ENCODE measurements around the gene ADH1B. TPM values are rescaled to one million over a fixed set of nuclear protein-coding genes. Genes with fewer than 3 reads are reported as not detected.
"Not testable (repeated sequence)": the region's sequence is repeated elsewhere in the genome, so short reads cannot be mapped to it uniquely, and the experiment has no call there.

Gene ADH1B
- total and polyA plus RNA-seq, 2 donors from 2014 or later = 38.6 to 223 TPM

DNA sequence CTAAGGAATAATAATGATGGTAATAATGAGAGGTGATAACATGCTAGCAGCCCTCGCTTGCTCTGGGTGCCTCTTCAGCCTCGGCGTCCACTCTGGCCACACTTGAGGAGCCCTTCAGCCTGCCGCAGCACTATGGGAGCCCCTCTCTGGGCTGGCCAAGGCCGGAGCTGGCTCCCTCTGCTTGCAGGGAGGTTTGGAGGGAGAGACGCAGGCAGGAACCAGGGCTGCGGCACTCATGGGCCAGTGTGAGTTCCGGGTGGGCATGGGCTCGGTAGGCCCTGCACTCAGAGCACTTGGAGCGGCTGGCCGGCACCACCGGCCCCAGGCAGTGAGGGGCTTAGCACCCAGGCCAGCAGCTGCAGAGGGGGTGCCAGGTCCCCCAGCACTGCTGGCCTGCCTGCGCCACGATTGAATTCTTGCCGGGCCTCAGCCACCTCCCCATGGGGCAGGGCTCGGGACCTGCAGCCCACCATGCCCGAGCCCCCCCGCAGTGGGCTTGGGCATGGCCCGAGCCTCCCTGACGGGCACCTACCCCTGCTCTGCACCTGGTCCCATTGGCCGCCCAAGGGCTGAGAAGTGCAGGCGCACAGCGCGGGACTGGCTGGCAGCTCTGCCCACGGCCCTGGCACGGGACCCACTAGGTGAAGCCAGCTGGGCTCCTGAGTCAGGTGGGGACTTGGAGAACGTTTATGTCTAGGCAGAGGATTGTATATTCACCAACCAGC lies 38.4 kb upstream of the ADH1B start:
- FAIRE-seq (no peak), DNase-seq (no peak)
- intact Hi-C loops (cut with DNase I) = no loop called here
- TF ChIP-seq, protein P1, sequence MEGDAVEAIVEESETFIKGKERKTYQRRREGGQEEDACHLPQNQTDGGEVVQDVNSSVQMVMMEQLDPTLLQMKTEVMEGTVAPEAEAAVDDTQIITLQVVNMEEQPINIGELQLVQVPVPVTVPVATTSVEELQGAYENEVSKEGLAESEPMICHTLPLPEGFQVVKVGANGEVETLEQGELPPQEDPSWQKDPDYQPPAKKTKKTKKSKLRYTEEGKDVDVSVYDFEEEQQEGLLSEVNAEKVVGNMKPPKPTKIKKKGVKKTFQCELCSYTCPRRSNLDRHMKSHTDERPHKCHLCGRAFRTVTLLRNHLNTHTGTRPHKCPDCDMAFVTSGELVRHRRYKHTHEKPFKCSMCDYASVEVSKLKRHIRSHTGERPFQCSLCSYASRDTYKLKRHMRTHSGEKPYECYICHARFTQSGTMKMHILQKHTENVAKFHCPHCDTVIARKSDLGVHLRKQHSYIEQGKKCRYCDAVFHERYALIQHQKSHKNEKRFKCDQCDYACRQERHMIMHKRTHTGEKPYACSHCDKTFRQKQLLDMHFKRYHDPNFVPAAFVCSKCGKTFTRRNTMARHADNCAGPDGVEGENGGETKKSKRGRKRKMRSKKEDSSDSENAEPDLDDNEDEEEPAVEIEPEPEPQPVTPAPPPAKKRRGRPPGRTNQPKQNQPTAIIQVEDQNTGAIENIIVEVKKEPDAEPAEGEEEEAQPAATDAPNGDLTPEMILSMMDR (IDR thresholded peaks at IDR 0.05; ENCODE audit: borderline replicate concordance, extremely low read depth, insufficient read depth) = no peak
- Histone ChIP-seq H3K4me3 (ENCODE audit: low read length in 3 of 3) (no peak overlapping the region), H3K36me3 (ENCODE audit: control insufficient read depth in 2 of 3, insufficient read depth in 3 of 3, low read length in 3 of 3) (no peaks in the 10 kb centered on the region), H3K4me1 (ENCODE audit: control insufficient read depth in 2 of 3, insufficient read depth in 2 of 3, low read depth in 1 of 3, low read length in 3 of 3) (peaks cover 2 to 5% (median 3%) of the 10 kb centered on the region in 3 donors), H3K27ac (ENCODE audit: low read depth in 2 of 2, low read length in 2 of 2) (no peak overlapping the region), H3K9ac (ENCODE audit: low read length in 3 of 3) (no peak overlapping the region), H3K9me3 (ENCODE audit: control insufficient read depth in 2 of 3, insufficient read depth in 1 of 3, low read length in 3 of 3) (no peaks in the 10 kb centered on the region), H3K27me3 (ENCODE audit: control insufficient read depth, insufficient read depth, low read length) (no peaks in the 10 kb centered on the region)

DNA sequence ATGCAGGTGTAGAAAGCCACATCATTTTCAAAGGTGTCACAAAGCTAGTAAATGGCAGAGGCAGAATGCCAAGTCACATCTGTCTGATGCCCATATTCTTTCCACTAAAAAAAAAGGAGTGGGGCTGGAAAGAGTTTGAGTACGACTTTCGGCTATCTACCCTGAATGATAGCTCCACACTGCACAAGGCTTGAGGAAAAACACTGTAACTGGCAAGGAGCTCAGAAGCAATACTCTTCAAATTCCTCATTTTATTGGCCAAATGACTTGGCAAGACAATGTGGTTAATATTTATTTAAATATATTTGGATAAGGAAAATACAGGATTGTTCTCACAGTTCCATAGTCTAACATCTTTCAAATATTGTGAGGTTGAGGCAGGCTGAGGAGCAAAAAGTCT lies 36.7 kb upstream of the ADH1B start:
- no peak overlapping the region for H3K27ac ChIP-seq (ENCODE audit: low read depth in 2 of 2, low read length in 2 of 2)
- FAIRE-seq (no peak), DNase-seq (no peak)
- no peak overlapping the region for H3K9ac ChIP-seq (ENCODE audit: low read length in 3 of 3)
- H3K4me1 ChIP-seq (ENCODE audit: control insufficient read depth in 2 of 3, insufficient read depth in 2 of 3, low read depth in 1 of 3, low read length in 3 of 3) = peaks cover 2 to 5% (median 5%) of the 10 kb centered on the region in 3 donors
- H3K36me3 ChIP-seq (ENCODE audit: control insufficient read depth in 2 of 3, insufficient read depth in 3 of 3, low read length in 3 of 3) = no peaks in the 10 kb centered on the region
- intact Hi-C loops (cut with DNase I) = no loop called here
- H3K27me3 ChIP-seq (ENCODE audit: control insufficient read depth, insufficient read depth, low read length) = no peaks in the 10 kb centered on the region
- no peaks in the 10 kb centered on the region for H3K9me3 ChIP-seq (ENCODE audit: control insufficient read depth in 2 of 3, insufficient read depth in 1 of 3, low read length in 3 of 3)
- TF ChIP-seq, protein P1 (IDR thresholded peaks at IDR 0.05; ENCODE audit: borderline replicate concordance, extremely low read depth, insufficient read depth) = no peak
- no peak overlapping the region for H3K4me3 ChIP-seq (ENCODE audit: low read length in 3 of 3)

DNA sequence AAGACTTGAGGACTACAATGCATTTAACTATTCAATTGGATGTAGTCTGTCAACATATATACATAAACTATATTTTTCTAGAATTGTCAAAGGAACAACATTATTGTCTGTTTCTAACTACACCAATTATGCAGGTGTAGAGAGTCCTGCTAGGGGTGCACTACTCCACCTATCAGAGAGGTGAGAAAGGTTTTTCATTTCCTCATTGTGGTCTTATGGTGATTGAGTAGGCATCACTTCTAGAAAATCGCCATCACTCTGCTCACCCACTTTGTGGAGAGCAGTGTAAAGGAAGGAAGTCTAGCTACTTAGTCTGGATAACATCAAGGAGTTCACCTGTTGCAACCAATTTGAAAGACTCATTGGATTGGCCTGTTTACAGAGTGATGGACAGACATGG lies 35.8 kb upstream of the ADH1B start:
- Histone ChIP-seq H3K27ac (ENCODE audit: low read depth in 2 of 2, low read length in 2 of 2) (no peak overlapping the region), H3K9ac (ENCODE audit: low read length in 3 of 3) (no peak overlapping the region), H3K4me3 (ENCODE audit: low read length in 3 of 3) (no peak overlapping the region), H3K9me3 (ENCODE audit: control insufficient read depth in 2 of 3, insufficient read depth in 1 of 3, low read length in 3 of 3) (no peaks in the 10 kb centered on the region), H3K27me3 (ENCODE audit: control insufficient read depth, insufficient read depth, low read length) (no peaks in the 10 kb centered on the region), H3K4me1 (ENCODE audit: control insufficient read depth in 2 of 3, insufficient read depth in 2 of 3, low read depth in 1 of 3, low read length in 3 of 3) (peaks cover 0 to 5% (median 0%) of the 10 kb centered on the region in 3 donors), H3K36me3 (ENCODE audit: control insufficient read depth in 2 of 3, insufficient read depth in 3 of 3, low read length in 3 of 3) (no peaks in the 10 kb centered on the region)
- FAIRE-seq (no peak), DNase-seq (no peak)
- TF ChIP-seq, protein P1 (IDR thresholded peaks at IDR 0.05; ENCODE audit: borderline replicate concordance, extremely low read depth, insufficient read depth) = no peak
- intact Hi-C loops (cut with DNase I) = no loop called here

DNA sequence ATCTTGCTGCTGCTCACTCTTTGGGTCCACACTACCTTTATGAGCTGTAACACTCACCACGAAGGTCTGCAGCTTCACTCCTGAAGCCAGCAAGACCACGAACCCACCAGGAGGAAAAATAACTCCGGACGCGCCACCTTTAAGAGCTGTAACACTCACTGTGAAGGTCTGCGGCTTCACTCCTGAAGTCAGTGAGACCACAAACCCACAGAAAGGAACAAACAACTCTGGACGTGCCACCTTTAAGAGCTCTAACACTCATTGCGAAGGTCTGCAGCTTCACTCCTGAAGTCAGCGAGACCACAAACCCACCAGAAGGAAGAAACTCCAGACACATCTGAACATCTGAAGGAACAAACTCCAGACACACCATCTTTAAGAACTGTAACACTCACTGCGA lies 34.9 kb upstream of the ADH1B start:
- H3K36me3 ChIP-seq (ENCODE audit: control insufficient read depth in 2 of 3, insufficient read depth in 3 of 3, low read length in 3 of 3); DNase-seq; FAIRE-seq; intact Hi-C loops (cut with DNase I); H3K9me3 ChIP-seq (ENCODE audit: control insufficient read depth in 2 of 3, insufficient read depth in 1 of 3, low read length in 3 of 3); H3K27ac ChIP-seq (ENCODE audit: low read depth in 2 of 2, low read length in 2 of 2); H3K4me3 ChIP-seq (ENCODE audit: low read length in 3 of 3); H3K27me3 ChIP-seq (ENCODE audit: control insufficient read depth, insufficient read depth, low read length); H3K9ac ChIP-seq (ENCODE audit: low read length in 3 of 3); H3K4me1 ChIP-seq (ENCODE audit: control insufficient read depth in 2 of 3, insufficient read depth in 2 of 3, low read depth in 1 of 3, low read length in 3 of 3): not testable (repeated sequence)

Data from kidney (tissue), 14 donors.